HepG2 (cell line): ENCODE measurements around the gene HDDC3. TPM values are rescaled to one million over a fixed set of nuclear protein-coding genes. Genes with fewer than 3 reads are reported as not detected.

Experiments used
- ATAC-seq: fragments of 200-7000 bp; cut with Tn5 transposase; 3 replicates; pipeline ENCODE4 v1.9.1; 2020; ENCODE audit warnings: mild to moderate bottlenecking, moderate library complexity
- BruUV-seq: library from RNA; stranded (reverse); fragments of 400-500 nt; replicated peaks from 2 replicates; lab custom pipeline; 2021; lab: Mats Ljungman, UMichigan
- CTCF ChIA-PET: fragments of 300-600 bp; formaldehyde crosslinking; extraction: SDS; loops from one replicate; lab custom pipeline; 2021; ENCODE audit warnings: low total read pairs, inconsistent platforms, low intra/inter-chr PET ratio; lab: Yijun Ruan, JAX
- POLR2A ChIA-PET: fragments of 350-600 bp; sonication (Branson Sonifier 250); formaldehyde crosslinking; loops from one replicate; lab custom pipeline; 2020; ENCODE audit warnings: antibody characterized with exemption, inconsistent platforms; lab: Yijun Ruan, JAX
- DNase-seq: peaks from one replicate; pipeline ENCODE4 v3.0.0-alpha.2; 2015; ENCODE audit warnings: low spot score
- FAIRE-seq: peaks from 3 replicates; lab custom pipeline; 2011; peaks lifted over from hg19 to GRCh38; lab: Jason Lieb, UNC
- H2AFZ ChIP-seq: one replicate; pipeline ENCODE4 v1.6.1; 2011; ENCODE audit warnings: low read length, inconsistent platforms
- H3K27ac ChIP-seq: fragments of 300-600 bp; 3 replicates; pipeline ENCODE4 v1.8.0; 2011; ENCODE audit warnings: mixed run types, mild to moderate bottlenecking, mixed read lengths, low read length, inconsistent platforms; ENCODE audit not compliant: insufficient read depth; ENCODE audit errors: extremely low read length
- H3K27me3 ChIP-seq, 2 experiments: fragments of 200-600 bp in 1 of 2; 2 replicates in 1 of 2; 3 replicates in 1 of 2; pipeline versions ENCODE4 v1.6.0 to v1.8.0; 2011; ENCODE audit warnings: low read length in 2 of 2, mild to moderate bottlenecking in 2 of 2, moderate library complexity in 2 of 2, inconsistent platforms in 1 of 2; ENCODE audit not compliant: insufficient read depth in 2 of 2, control insufficient read depth in 1 of 2
- H3K36me3 ChIP-seq, 2 experiments: fragments of 200-600 bp in 1 of 2; replicated peaks in 1 of 2; 2 replicates in 1 of 2; 3 replicates in 1 of 2; pipeline versions ENCODE4 v1.5.1 to v1.8.0; 2011; ENCODE audit warnings: low read length in 2 of 2, inconsistent platforms in 1 of 2; ENCODE audit not compliant: insufficient read depth in 2 of 2, control insufficient read depth in 1 of 2
- H3K4me1 ChIP-seq: 2 replicates; pipeline ENCODE4 v1.5.1; 2012; ENCODE audit warnings: low read length, inconsistent platforms; ENCODE audit not compliant: insufficient read depth
- H3K4me2 ChIP-seq: 2 replicates; pipeline ENCODE4 v1.6.0; 2011; ENCODE audit warnings: low read depth, low read length, inconsistent platforms
- H3K4me3 ChIP-seq, 3 experiments: fragments of 200-600 bp in 1 of 3; sonication (generic), shearing (Covaris generic) in 1 of 3; replicated peaks in 1 of 3; 2 replicates each; pipeline ENCODE4 v1.5.1; 2011 to 2016; ENCODE audit warnings: low read length in 3 of 3, inconsistent platforms in 2 of 3, low read depth in 2 of 3, mild to moderate bottlenecking in 2 of 3, control low read depth in 1 of 3, mixed read lengths in 1 of 3; ENCODE audit not compliant: insufficient read depth in 1 of 3
- H3K79me2 ChIP-seq: one replicate; pipeline ENCODE4 v1.6.1; 2011; ENCODE audit warnings: low read length, inconsistent platforms; ENCODE audit not compliant: insufficient read depth
- H3K9ac ChIP-seq: 2 replicates; pipeline ENCODE4 v1.6.0; 2011; ENCODE audit warnings: mild to moderate bottlenecking, low read depth, low read length, inconsistent platforms; ENCODE audit not compliant: insufficient read depth
- H3K9me3 ChIP-seq: 2 replicates; pipeline ENCODE4 v1.5.1; 2012; ENCODE audit warnings: mild to moderate bottlenecking, low read length
- H4K20me1 ChIP-seq: 2 replicates; pipeline ENCODE4 v1.6.0; 2011; ENCODE audit warnings: inconsistent platforms, mild to moderate bottlenecking, low read length, moderate library complexity; ENCODE audit not compliant: insufficient read depth
- PAX8 ChIP-seq: sonication (generic); formaldehyde crosslinking; IDR thresholded peaks from 2 replicates; pipeline ENCODE4 v1.8.0; 2022; ENCODE audit warnings: mild to moderate bottlenecking, missing genetic modification reagents, borderline replicate concordance
- PPARG ChIP-seq: conservative IDR thresholded peaks from 2 replicates; pipeline ENCODE4 v1.6.1; 2016; ENCODE audit warnings: missing biosample characterization, missing genetic modification reagents
- SALL2 ChIP-seq: sonication (generic); formaldehyde crosslinking; IDR thresholded peaks from 2 replicates; pipeline ENCODE4 v1.8.1; 2023; ENCODE audit warnings: mild to moderate bottlenecking, missing genetic modification reagents, inconsistent platforms
- SRY ChIP-seq: sonication (generic); formaldehyde crosslinking; IDR thresholded peaks from 2 replicates; pipeline ENCODE4 v1.8.0; 2022; ENCODE audit warnings: mild to moderate bottlenecking, missing genetic modification reagents
- ZBTB20 ChIP-seq: sonication (generic); formaldehyde crosslinking; IDR thresholded peaks from 2 replicates; pipeline ENCODE4 v1.8.1; 2023; ENCODE audit warnings: missing genetic modification reagents, low read depth, mild to moderate bottlenecking, borderline replicate concordance
- ZC3H4 ChIP-seq: sonication (generic); formaldehyde crosslinking; IDR thresholded peaks from 2 replicates; pipeline ENCODE4 v1.4.0; 2020; ENCODE audit warnings: missing genetic modification reagents, borderline replicate concordance
- WGBS: methylation state at CpG from one replicate; pipeline ENCODE4 v1.1.6; 2017; ENCODE audit warnings: low lambda C conversion rate; 5-methylcytosine and 5-hydroxymethylcytosine counted together
- in situ Hi-C: cut with HindIII; loops from 2 replicates; pipeline ENCODE4 v1.10.0; 2017; ENCODE audit warnings: low pct_unique_long_range_greater_than_20kb; ENCODE audit not compliant: extremely low pct_ligation_motif_present
- intact Hi-C: fragments of 100-400 bp; cut with micrococcal nuclease; formaldehyde crosslinking; loops from one replicate; pipeline ENCODE4 v1.10.0; 2022; ENCODE audit not compliant: unreplicated experiment
- polyA plus RNA-seq, 8 experiments: library from polyadenylated mRNA; depleted of rRNA in 3 of 8; stranded (reverse) in 7 of 8; unstranded in 1 of 8; fragments of >200 nt; fragmentation: Illumina TruSeq in 4 of 8; extraction: Trizol in 4 of 8; gene quantifications; 2 replicates each; pipeline versions ENCODE4 v1.2.1 to v1.2.3, GENCODE V29; 2011 to 2016; ENCODE audit warnings: low read depth in 4 of 8, missing spikeins in 1 of 8, mixed read lengths in 1 of 8; ENCODE audit not compliant: insufficient read depth in 1 of 8
- total RNA-seq, 5 experiments: library from RNA; depleted of rRNA; stranded (reverse); fragments of >200 nt; fragmentation: Illumina TruSeq; extraction: Trizol; gene quantifications; 2 replicates each; pipeline ENCODE4 v1.2.3, GENCODE V29; 2016; ENCODE audit warnings: low read depth in 1 of 5
- TF ChIP-seq, protein P1 (sequence below): sonication (generic); formaldehyde crosslinking; IDR thresholded peaks from 2 replicates; pipeline ENCODE4 v1.8.1; 2023; ENCODE audit warnings: mild to moderate bottlenecking, missing genetic modification reagents
- TF ChIP-seq, protein P2 (sequence below): sonication (generic); formaldehyde crosslinking; IDR thresholded peaks from 2 replicates; pipeline ENCODE4 v1.5.1; 2020; ENCODE audit warnings: mild to moderate bottlenecking, moderate library complexity, missing genetic modification reagents
- TF ChIP-seq, protein P3 (sequence below): sonication (generic); formaldehyde crosslinking; IDR thresholded peaks from 2 replicates; pipeline ENCODE4 v1.4.0; 2020; ENCODE audit warnings: missing genetic modification reagents, borderline replicate concordance
- TF ChIP-seq, protein P4 (sequence below): sonication (generic); IDR thresholded peaks from 2 replicates; pipeline ENCODE4 v1.6.1; 2016; ENCODE audit warnings: low read depth, borderline replicate concordance
- TF ChIP-seq, protein P5 (sequence below): sonication (generic); formaldehyde crosslinking; IDR thresholded peaks from 2 replicates; pipeline ENCODE4; 2020; ENCODE audit warnings: missing genetic modification reagents, mild to moderate bottlenecking, borderline replicate concordance

HDDC3 gene
- total and polyA plus RNA-seq, 2 of the 13 experiments (the other 11 are each of a cell fraction or from before 2014, with no cell fraction given) = 18.7 to 28.3 TPM

DNA sequence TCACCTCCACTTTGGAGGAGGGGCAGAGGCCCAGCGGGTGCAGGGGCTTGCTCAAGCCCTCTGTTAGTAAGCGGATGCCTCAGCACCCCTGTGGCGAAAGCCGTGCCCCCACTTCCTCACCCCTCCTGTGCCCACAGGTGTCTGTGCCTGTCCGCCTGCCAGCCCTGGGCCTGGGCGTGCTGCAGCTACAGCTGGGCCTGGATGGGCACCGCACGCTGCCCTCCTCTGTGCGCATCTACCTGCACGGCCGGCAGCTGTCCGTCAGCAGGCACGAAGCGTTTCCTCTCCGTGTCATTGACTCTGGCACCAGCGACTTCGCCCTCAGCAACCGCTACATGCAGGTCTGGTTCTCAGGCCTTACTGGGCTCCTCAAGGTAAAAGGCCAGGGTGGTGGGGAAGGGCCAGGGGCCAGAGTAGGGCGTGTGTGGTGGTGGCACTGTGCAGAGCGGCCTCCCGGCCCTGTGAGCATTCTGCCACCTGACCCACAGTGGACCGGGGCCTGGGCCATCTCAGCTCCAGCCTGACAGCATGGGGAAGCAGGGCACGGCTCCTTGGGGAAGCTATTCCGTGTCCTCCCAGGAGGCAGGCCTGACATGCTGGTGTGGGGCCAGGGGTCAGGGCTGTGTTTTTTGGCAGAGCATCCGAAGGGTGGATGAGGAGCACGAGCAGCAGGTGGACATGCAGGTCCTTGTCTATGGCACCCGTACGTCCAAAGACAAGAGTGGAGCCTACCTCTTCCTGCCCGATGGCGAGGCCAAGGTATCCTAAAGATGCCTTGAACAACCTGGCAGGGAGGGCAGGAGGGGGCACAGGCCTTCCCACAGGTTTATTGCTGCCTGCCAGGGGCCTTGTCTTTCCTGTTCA is 20.2 kb downstream of the HDDC3 start (continued):
- TF ChIP-seq SRY (no peak), ZC3H4 (CRISPR knock-in tag) (no peak), PPARG (CRISPR knock-in tag) (no peak)
- TF ChIP-seq, protein P1, sequence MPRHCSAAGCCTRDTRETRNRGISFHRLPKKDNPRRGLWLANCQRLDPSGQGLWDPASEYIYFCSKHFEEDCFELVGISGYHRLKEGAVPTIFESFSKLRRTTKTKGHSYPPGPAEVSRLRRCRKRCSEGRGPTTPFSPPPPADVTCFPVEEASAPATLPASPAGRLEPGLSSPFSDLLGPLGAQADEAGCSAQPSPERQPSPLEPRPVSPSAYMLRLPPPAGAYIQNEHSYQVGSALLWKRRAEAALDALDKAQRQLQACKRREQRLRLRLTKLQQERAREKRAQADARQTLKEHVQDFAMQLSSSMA = no peak

DNA sequence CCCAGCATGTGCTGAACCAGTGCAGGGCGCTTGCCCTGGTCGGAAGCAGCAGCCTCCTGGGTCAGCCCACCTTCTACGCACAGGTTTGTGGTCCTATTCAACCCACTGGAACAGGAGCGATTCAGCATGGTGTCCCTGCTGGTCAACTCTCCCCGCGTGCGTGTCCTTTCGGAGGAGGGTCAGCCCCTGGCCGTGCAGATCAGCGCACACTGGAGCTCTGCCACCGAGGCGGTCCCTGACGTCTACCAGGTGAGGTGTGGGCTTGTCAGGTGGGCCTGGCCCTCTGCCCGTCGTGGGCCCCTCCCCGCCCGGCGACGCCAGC is 21.1 kb downstream of the HDDC3 start:
- no peak overlapping the region for H3K9ac ChIP-seq
- no peak for FAIRE-seq
- ChIA-PET CTCF (no interaction called here), POLR2A (no interaction called here)
- in situ Hi-C loops = no loop called here
- no peak overlapping the region for H3K27ac ChIP-seq
- no peak for DNase-seq
- BruUV-seq = no TSS peak
- H3K27me3 ChIP-seq = no peaks in the 10 kb centered on the region
- intact Hi-C loops = no loop called here
- H2AFZ ChIP-seq = no peak overlapping the region
- H4K20me1 ChIP-seq = no peaks in the 10 kb centered on the region
- H3K4me1 ChIP-seq = no peaks in the 10 kb centered on the region
- peaks cover 22 to 73% of the 10 kb centered on the region in 2 experiments for H3K36me3 ChIP-seq
- ATAC-seq = no peak
- no peaks in the 10 kb centered on the region for H3K9me3 ChIP-seq
- H3K79me2 ChIP-seq = no peaks in the 10 kb centered on the region
- no peak overlapping the region for H3K4me3 ChIP-seq
- 97% methylated on average over 9 of the region's 19 CpGs for WGBS
- no peak overlapping the region for H3K4me2 ChIP-seq
- TF ChIP-seq, protein P2, sequence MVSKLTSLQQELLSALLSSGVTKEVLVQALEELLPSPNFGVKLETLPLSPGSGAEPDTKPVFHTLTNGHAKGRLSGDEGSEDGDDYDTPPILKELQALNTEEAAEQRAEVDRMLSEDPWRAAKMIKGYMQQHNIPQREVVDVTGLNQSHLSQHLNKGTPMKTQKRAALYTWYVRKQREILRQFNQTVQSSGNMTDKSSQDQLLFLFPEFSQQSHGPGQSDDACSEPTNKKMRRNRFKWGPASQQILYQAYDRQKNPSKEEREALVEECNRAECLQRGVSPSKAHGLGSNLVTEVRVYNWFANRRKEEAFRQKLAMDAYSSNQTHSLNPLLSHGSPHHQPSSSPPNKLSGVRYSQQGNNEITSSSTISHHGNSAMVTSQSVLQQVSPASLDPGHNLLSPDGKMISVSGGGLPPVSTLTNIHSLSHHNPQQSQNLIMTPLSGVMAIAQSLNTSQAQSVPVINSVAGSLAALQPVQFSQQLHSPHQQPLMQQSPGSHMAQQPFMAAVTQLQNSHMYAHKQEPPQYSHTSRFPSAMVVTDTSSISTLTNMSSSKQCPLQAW = no peak
- TF ChIP-seq, protein P3, sequence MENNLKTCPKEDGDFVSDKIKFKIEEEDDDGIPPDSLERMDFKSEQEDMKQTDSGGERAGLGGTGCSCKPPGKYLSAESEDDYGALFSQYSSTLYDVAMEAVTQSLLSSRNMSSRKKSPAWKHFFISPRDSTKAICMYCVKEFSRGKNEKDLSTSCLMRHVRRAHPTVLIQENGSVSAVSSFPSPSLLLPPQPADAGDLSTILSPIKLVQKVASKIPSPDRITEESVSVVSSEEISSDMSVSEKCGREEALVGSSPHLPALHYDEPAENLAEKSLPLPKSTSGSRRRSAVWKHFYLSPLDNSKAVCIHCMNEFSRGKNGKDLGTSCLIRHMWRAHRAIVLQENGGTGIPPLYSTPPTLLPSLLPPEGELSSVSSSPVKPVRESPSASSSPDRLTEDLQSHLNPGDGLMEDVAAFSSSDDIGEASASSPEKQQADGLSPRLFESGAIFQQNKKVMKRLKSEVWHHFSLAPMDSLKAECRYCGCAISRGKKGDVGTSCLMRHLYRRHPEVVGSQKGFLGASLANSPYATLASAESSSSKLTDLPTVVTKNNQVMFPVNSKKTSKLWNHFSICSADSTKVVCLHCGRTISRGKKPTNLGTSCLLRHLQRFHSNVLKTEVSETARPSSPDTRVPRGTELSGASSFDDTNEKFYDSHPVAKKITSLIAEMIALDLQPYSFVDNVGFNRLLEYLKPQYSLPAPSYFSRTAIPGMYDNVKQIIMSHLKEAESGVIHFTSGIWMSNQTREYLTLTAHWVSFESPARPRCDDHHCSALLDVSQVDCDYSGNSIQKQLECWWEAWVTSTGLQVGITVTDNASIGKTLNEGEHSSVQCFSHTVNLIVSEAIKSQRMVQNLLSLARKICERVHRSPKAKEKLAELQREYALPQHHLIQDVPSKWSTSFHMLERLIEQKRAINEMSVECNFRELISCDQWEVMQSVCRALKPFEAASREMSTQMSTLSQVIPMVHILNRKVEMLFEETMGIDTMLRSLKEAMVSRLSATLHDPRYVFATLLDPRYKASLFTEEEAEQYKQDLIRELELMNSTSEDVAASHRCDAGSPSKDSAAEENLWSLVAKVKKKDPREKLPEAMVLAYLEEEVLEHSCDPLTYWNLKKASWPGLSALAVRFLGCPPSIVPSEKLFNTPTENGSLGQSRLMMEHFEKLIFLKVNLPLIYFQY (CRISPR knock-in tag) = no peak
- TF ChIP-seq SALL2 = no peak
- TF ChIP-seq, protein P4, sequence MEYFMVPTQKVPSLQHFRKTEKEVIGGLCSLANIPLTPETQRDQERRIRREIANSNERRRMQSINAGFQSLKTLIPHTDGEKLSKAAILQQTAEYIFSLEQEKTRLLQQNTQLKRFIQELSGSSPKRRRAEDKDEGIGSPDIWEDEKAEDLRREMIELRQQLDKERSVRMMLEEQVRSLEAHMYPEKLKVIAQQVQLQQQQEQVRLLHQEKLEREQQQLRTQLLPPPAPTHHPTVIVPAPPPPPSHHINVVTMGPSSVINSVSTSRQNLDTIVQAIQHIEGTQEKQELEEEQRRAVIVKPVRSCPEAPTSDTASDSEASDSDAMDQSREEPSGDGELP = no peak
- TF ChIP-seq PAX8 (CRISPR knock-in tag) = no peak
- TF ChIP-seq, protein P5, sequence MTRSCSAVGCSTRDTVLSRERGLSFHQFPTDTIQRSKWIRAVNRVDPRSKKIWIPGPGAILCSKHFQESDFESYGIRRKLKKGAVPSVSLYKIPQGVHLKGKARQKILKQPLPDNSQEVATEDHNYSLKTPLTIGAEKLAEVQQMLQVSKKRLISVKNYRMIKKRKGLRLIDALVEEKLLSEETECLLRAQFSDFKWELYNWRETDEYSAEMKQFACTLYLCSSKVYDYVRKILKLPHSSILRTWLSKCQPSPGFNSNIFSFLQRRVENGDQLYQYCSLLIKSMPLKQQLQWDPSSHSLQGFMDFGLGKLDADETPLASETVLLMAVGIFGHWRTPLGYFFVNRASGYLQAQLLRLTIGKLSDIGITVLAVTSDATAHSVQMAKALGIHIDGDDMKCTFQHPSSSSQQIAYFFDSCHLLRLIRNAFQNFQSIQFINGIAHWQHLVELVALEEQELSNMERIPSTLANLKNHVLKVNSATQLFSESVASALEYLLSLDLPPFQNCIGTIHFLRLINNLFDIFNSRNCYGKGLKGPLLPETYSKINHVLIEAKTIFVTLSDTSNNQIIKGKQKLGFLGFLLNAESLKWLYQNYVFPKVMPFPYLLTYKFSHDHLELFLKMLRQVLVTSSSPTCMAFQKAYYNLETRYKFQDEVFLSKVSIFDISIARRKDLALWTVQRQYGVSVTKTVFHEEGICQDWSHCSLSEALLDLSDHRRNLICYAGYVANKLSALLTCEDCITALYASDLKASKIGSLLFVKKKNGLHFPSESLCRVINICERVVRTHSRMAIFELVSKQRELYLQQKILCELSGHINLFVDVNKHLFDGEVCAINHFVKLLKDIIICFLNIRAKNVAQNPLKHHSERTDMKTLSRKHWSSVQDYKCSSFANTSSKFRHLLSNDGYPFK (CRISPR knock-in tag) = no peak
- no peak for TF ChIP-seq ZBTB20
